Liver (tissue), 3 donors: Measurements from ENCODE around the gene SPOCK2.

Source experiments
- EGR1 ChIP-seq, 2 donors: IDR thresholded peaks; 2 replicates each; pipeline ENCODE4 v1.6.1; 2016 to 2018; ENCODE audit warnings: antibody characterized with exemption in 2 of 2, low read depth in 2 of 2
- MAX ChIP-seq: IDR thresholded peaks from 2 replicates; pipeline ENCODE4 v1.6.1; 2016; ENCODE audit warnings: antibody characterized with exemption
- RAD21 ChIP-seq, 2 donors: IDR thresholded peaks; 2 replicates each; pipeline ENCODE4 v1.6.1; 2016; ENCODE audit warnings: antibody characterized with exemption in 2 of 2, mild to moderate bottlenecking in 2 of 2
- REST ChIP-seq: IDR thresholded peaks from 2 replicates; pipeline ENCODE4 v1.6.1; 2016; ENCODE audit warnings: antibody characterized with exemption, mild to moderate bottlenecking
- SP1 ChIP-seq: IDR thresholded peaks from 2 replicates; pipeline ENCODE4 v1.6.1; 2018; ENCODE audit warnings: antibody characterized with exemption, mild to moderate bottlenecking
- TF ChIP-seq, protein P1 (sequence below): fragments of 150-350 bp; IDR thresholded peaks from 2 replicates; pipeline ENCODE4 v1.5.1; 2017; ENCODE audit warnings: improper control_type of control experiment, low read depth, low read length; ENCODE audit not compliant: missing input control
- TF ChIP-seq, protein P2 (sequence below): IDR thresholded peaks from 2 replicates; pipeline ENCODE4 v1.6.1; 2016; ENCODE audit warnings: antibody characterized with exemption
- donor health status: healthy.
- donor health status: healthy.

GRCh38 chr10:72058989-72059842, 29.1 kb downstream of the SPOCK2 start:
- no peak for TF ChIP-seq EGR1 (IDR thresholded peaks at IDR 0.05; ENCODE audit: low read depth in 2 of 2)
- no peak for TF ChIP-seq SP1
- TF ChIP-seq, protein P1, sequence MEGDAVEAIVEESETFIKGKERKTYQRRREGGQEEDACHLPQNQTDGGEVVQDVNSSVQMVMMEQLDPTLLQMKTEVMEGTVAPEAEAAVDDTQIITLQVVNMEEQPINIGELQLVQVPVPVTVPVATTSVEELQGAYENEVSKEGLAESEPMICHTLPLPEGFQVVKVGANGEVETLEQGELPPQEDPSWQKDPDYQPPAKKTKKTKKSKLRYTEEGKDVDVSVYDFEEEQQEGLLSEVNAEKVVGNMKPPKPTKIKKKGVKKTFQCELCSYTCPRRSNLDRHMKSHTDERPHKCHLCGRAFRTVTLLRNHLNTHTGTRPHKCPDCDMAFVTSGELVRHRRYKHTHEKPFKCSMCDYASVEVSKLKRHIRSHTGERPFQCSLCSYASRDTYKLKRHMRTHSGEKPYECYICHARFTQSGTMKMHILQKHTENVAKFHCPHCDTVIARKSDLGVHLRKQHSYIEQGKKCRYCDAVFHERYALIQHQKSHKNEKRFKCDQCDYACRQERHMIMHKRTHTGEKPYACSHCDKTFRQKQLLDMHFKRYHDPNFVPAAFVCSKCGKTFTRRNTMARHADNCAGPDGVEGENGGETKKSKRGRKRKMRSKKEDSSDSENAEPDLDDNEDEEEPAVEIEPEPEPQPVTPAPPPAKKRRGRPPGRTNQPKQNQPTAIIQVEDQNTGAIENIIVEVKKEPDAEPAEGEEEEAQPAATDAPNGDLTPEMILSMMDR = no peak
- no peak for TF ChIP-seq REST
- no peak for TF ChIP-seq RAD21 (IDR thresholded peaks at IDR 0.05)
- TF ChIP-seq, protein P2, sequence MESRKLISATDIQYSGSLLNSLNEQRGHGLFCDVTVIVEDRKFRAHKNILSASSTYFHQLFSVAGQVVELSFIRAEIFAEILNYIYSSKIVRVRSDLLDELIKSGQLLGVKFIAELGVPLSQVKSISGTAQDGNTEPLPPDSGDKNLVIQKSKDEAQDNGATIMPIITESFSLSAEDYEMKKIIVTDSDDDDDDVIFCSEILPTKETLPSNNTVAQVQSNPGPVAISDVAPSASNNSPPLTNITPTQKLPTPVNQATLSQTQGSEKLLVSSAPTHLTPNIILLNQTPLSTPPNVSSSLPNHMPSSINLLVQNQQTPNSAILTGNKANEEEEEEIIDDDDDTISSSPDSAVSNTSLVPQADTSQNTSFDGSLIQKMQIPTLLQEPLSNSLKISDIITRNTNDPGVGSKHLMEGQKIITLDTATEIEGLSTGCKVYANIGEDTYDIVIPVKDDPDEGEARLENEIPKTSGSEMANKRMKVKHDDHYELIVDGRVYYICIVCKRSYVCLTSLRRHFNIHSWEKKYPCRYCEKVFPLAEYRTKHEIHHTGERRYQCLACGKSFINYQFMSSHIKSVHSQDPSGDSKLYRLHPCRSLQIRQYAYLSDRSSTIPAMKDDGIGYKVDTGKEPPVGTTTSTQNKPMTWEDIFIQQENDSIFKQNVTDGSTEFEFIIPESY = no peak
- no peak for TF ChIP-seq MAX
